ENCODE results near the gene EGFL7. TPM values are rescaled to one million over a fixed set of nuclear protein-coding genes. Genes with fewer than 3 reads are reported as not detected.

Gene EGFL7
- total and polyA plus RNA-seq, 2 of the 8 experiments (the other 6 are each of a cell fraction or from before 2014, with no cell fraction given): 37.8 to 53.4 TPM

DNA sequence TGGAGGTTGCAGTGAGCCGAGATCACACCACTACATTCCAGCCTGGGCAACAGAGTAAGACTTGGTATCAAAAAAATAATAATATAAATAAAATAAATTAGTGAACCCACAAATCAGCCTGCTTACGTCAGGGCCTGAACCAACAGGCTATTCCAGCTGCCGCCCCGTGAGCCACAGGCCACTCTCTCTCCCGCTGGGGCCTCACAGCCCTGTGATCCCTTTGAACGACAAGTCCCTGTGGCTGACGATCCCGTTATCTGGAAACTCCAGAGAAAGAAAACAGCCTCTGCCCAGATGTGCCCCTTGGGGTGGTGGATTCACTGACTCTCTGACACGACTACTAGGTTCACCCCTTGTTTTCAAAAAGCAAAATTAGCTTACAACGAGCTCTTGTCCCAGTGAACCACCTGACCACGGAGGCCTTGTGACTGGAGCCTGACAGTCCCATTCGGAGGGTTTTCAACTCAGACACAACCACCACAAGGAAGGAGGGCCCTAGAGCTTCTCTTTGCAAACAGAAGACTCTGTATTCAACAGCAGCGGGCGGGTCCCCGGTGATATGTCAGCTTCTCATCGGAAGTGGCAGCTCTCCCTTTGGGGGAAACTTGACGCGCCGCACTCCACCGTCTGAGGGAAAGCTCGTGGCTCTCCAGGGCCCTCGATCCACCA is 45.3 kb downstream of the EGFL7 start:
- Histone ChIP-seq H3K4ac (replicated peaks; ENCODE audit: insufficient read length, low read depth, low read length) (no peak overlapping the region), H2BK120ac (replicated peaks; ENCODE audit: low read depth, low read length) (no peak overlapping the region), H3K79me2 (ENCODE audit: control insufficient read depth in 1 of 2, insufficient read depth in 2 of 2, low read length in 2 of 2) (no peaks in the 10 kb centered on the region), H3K14ac (ENCODE audit: insufficient read length) (no peak overlapping the region), H3K56ac (replicated peaks; ENCODE audit: insufficient read length, low read depth, low read length) (no peak overlapping the region), H3K79me1 (ENCODE audit: low read depth, low read length) (no peaks in the 10 kb centered on the region), H3K9me3 (ENCODE audit: insufficient read depth in 2 of 2, low read depth in 1 of 2, low read length in 1 of 2) (no peaks in the 10 kb centered on the region), H3K27me3 (replicated peaks in 1 of 4; ENCODE audit: control insufficient read depth in 3 of 4, extremely low read depth in 1 of 4, insufficient read depth in 3 of 4, low read length in 3 of 4) (peaks cover 0 to 5% (median 3%) of the 10 kb centered on the region in 4 experiments; a peak in 4 of 7 replicates), H4K8ac (ENCODE audit: extremely low read depth, insufficient read depth, low read length) (no peak overlapping the region), H2BK5ac (ENCODE audit: low read depth, low read length) (no peak overlapping the region), H3K23me2 (ENCODE audit: low read depth, low read length) (peaks cover 2% of the 10 kb centered on the region; the same call in 1 of the 2 replicates), H2AK5ac (ENCODE audit: low read depth, low read length) (no peak overlapping the region), H4K5ac (ENCODE audit: insufficient read length, low read depth, low read length) (no peak overlapping the region), H2BK20ac (ENCODE audit: low read length) (no peak overlapping the region), H2BK15ac (ENCODE audit: low read length) (no peak overlapping the region), H2BK12ac (ENCODE audit: low read depth, low read length) (no peak overlapping the region), H2AFZ (ENCODE audit: low read length) (no peak overlapping the region), H3K4me2 (ENCODE audit: insufficient read depth in 1 of 2, low read depth in 2 of 2, low read length in 2 of 2) (no peak overlapping the region), H4K91ac (replicated peaks; ENCODE audit: insufficient read length, low read length) (no peak overlapping the region), H3K9ac (replicated peaks in 1 of 4; ENCODE audit: extremely low read depth in 1 of 4, low read depth in 3 of 4, low read length in 3 of 4) (no peak overlapping the region), H4K20me1 (replicated peaks in 1 of 2; ENCODE audit: control insufficient read depth in 1 of 2, insufficient read depth in 2 of 2, low read length in 2 of 2) (no peaks in the 10 kb centered on the region), H3K27ac (ENCODE audit: low read depth, low read length) (no peak overlapping the region), H3K18ac (ENCODE audit: extremely low read depth, low read length) (no peak overlapping the region), H3K4me1 (replicated peaks in 1 of 4; ENCODE audit: control insufficient read depth in 3 of 4, insufficient read depth in 4 of 4, low read length in 3 of 4) (peaks cover 0 to 2% (median under 1%) of the 10 kb centered on the region in 4 experiments; a peak in 4 of 7 replicates), H3K4me3 (ENCODE audit: extremely low read depth in 1 of 4, insufficient read depth in 2 of 4, low read depth in 3 of 4, low read length in 4 of 4) (no peak overlapping the region), H3K36me3 (ENCODE audit: control insufficient read depth in 2 of 4, insufficient read depth in 4 of 4, low read length in 3 of 4) (no peaks in the 10 kb centered on the region), H3K23ac (ENCODE audit: insufficient read length) (no peak overlapping the region)
- no peak for DNase-seq (ENCODE audit: low read depth in 1 of 2, low spot score in 2 of 2)
- FAIRE-seq: no peak
- 92% methylated on average over 22 of the region's 22 CpGs; no CpG with 5 or more reads in 1 of the 2 experiments for WGBS, 2 experiments (ENCODE audit: extremely low coverage in 1 of 2, insufficient coverage in 1 of 2, insufficient read length in 1 of 2, insufficient replicate concordance in 2 of 2, low coverage in 1 of 2, low lambda C conversion rate in 2 of 2, missing lambda C conversion rate in 1 of 2)
- ChIA-PET POLR2A (ENCODE audit: partially characterized antibody) (interaction anchor here (0.6 to 5.0 kb wide), 5 partner anchors 9 to 20 kb away, joined by 3 to 35 read pairs (median 4); partner anchors contain the start of gene AGPAT2), CTCF (ENCODE audit: partially characterized antibody) (interaction anchor here (0.7 to 1.9 kb wide), 5 partner anchors 8 to 732 kb away, joined by 3 to 6 read pairs (median 4); no protein-coding TSS in a partner anchor)
- TF ChIP-seq GTF2F1 (IDR thresholded peaks at IDR 0.05; ENCODE audit: borderline replicate concordance, low read depth, low read length): no peak
- TF ChIP-seq KDM5A (IDR thresholded peaks at IDR 0.05; ENCODE audit: low read length): no peak
- TF ChIP-seq GABPA (IDR thresholded peaks at IDR 0.05; ENCODE audit: borderline replicate concordance, insufficient read depth, low read length): no peak
- no peak for TF ChIP-seq KDM1A (IDR thresholded peaks at IDR 0.05; ENCODE audit: borderline replicate concordance, low read length)
- TF ChIP-seq, protein P1, sequence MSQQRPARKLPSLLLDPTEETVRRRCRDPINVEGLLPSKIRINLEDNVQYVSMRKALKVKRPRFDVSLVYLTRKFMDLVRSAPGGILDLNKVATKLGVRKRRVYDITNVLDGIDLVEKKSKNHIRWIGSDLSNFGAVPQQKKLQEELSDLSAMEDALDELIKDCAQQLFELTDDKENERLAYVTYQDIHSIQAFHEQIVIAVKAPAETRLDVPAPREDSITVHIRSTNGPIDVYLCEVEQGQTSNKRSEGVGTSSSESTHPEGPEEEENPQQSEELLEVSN (IDR thresholded peaks at IDR 0.05): no peak
- no peak for TF ChIP-seq BCL11A (IDR thresholded peaks at IDR 0.05; ENCODE audit: low read depth in 2 of 2, low read length in 2 of 2)
- no peak for TF ChIP-seq KDM4A (IDR thresholded peaks at IDR 0.05; ENCODE audit: low read depth, low read length, severe bottlenecking)
- TF ChIP-seq SUZ12 (IDR thresholded peaks at IDR 0.05; ENCODE audit: low read length): no peak
- no peak for TF ChIP-seq SRF (IDR thresholded peaks at IDR 0.05; ENCODE audit: low read depth, low read length)
- TF ChIP-seq SIRT6 (IDR thresholded peaks at IDR 0.05; ENCODE audit: low read length): no peak
- TF ChIP-seq CREB1 (IDR thresholded peaks at IDR 0.05): no peak
- TF ChIP-seq JUN (IDR thresholded peaks at IDR 0.05; ENCODE audit: low read depth, low read length): no peak
- TF ChIP-seq BRCA1 (IDR thresholded peaks at IDR 0.05; ENCODE audit: low read depth, low read length): no peak
